ENCODE results near the gene HES6.

DNA sequence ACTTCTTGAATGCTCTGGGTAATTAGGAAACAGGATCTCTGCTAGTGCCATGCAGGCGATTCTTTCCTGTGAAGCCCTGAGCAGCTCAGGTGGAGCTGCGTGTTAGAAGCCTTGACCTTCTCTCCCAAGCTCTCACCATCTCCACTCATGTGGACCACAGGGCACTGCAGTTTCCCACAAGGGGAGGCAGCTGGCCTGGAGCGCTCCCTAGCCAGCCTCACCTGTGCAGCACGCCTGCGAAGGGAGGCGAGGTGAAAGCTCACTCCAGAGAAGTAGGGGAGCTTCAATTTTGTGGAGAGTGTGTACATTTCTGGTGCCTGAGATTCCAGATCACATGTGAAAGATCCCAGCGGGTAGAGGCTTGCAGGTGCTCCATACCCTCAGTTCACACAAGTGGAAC is 11.1 kb upstream of the HES6 start:
- no peak for TF ChIP-seq POLR2A (IDR thresholded peaks at IDR 0.05)
- TF ChIP-seq, protein P1, sequence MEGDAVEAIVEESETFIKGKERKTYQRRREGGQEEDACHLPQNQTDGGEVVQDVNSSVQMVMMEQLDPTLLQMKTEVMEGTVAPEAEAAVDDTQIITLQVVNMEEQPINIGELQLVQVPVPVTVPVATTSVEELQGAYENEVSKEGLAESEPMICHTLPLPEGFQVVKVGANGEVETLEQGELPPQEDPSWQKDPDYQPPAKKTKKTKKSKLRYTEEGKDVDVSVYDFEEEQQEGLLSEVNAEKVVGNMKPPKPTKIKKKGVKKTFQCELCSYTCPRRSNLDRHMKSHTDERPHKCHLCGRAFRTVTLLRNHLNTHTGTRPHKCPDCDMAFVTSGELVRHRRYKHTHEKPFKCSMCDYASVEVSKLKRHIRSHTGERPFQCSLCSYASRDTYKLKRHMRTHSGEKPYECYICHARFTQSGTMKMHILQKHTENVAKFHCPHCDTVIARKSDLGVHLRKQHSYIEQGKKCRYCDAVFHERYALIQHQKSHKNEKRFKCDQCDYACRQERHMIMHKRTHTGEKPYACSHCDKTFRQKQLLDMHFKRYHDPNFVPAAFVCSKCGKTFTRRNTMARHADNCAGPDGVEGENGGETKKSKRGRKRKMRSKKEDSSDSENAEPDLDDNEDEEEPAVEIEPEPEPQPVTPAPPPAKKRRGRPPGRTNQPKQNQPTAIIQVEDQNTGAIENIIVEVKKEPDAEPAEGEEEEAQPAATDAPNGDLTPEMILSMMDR (IDR thresholded peaks at IDR 0.05) = no peak

Data from uterus (tissue), 2 donors.